HCT116 (cell line): ENCODE results near the gene IRX2. TPM values are rescaled to one million over a fixed set of nuclear protein-coding genes. Genes with fewer than 3 reads are reported as not detected.

ENCODE experiments used
- ATAC-seq: fragments of 200-7000 bp; cut with Tn5 transposase; 2 replicates; pipeline ENCODE4 v1.9.1; 2020; ENCODE audit warnings: mild to moderate bottlenecking, moderate library complexity
- BruUV-seq: library from RNA; stranded (reverse); fragments of 400-500 nt; replicated peaks from 2 replicates; lab custom pipeline; 2021; lab: Mats Ljungman, UMichigan
- CTCF ChIA-PET: fragments of 300-600 bp; sonication (Branson Sonifier 250); formaldehyde crosslinking; loops from one replicate; lab custom pipeline; 2021; ENCODE audit warnings: antibody characterized with exemption; lab: Charles Lee
- POLR2A ChIA-PET: fragments of 300-600, 350-600 bp; sonication (Branson Sonifier 250); formaldehyde crosslinking; loops from one replicate; lab custom pipeline; 2021; ENCODE audit warnings: antibody characterized with exemption; lab: Charles Lee
- RAD21 ChIA-PET, 2 experiments: fragments of 300-600 bp; sonication (Branson Sonifier 250); formaldehyde crosslinking; loops; one replicate each; lab custom pipeline; 2023; ENCODE audit warnings: low total read pairs in 2 of 2; ENCODE audit not compliant: uncharacterized antibody in 2 of 2, unreplicated experiment in 2 of 2, low non-redundant PET in 1 of 2; lab: Charles Lee
- DNase-seq: peaks from one replicate; pipeline ENCODE4 v3.0.0-alpha.2; 2010; ENCODE audit warnings: low read depth, low spot score
- H2AFZ ChIP-seq: fragments of 200-600 bp; shearing (Covaris generic), sonication (generic); 2 replicates; pipeline ENCODE4 v1.6.1; 2017; ENCODE audit warnings: low read depth, mixed run types, mixed read lengths, antibody characterized with exemption, low read length; ENCODE audit not compliant: poor library complexity, severe bottlenecking
- H3K27ac ChIP-seq: 2 replicates; pipeline ENCODE4 v1.5.1; 2012; ENCODE audit warnings: low read depth, low read length
- H3K27me3 ChIP-seq: fragments of 200-600 bp; sonication (generic); 2 replicates; pipeline ENCODE4 v1.6.1; 2016; ENCODE audit warnings: mixed run types, low read length, mixed read lengths; ENCODE audit not compliant: insufficient read depth
- H3K36me3 ChIP-seq, 2 experiments: fragments of 200-500 bp in 1 of 2; fragments of 200-600 bp in 1 of 2; sonication (Bioruptor generic) in 1 of 2; sonication (generic) in 1 of 2; 2 replicates each; pipeline versions ENCODE4 v1.5.1 to v1.6.1; 2014 to 2016; ENCODE audit warnings: low read length in 2 of 2, inconsistent platforms in 1 of 2, mixed read lengths in 1 of 2, mixed run types in 1 of 2; ENCODE audit not compliant: insufficient read depth in 2 of 2, control insufficient read depth in 1 of 2
- H3K4me1 ChIP-seq, 2 experiments: fragments of 200-600 bp in 1 of 2; sonication (generic) in 1 of 2; 2 replicates each; pipeline versions ENCODE4 v1.5.1 to v1.6.1; 2012 to 2017; ENCODE audit warnings: low read length in 2 of 2, inconsistent platforms in 1 of 2, mild to moderate bottlenecking in 1 of 2, mixed read lengths in 1 of 2, mixed run types in 1 of 2, moderate library complexity in 1 of 2; ENCODE audit not compliant: insufficient read depth in 2 of 2, control insufficient read depth in 1 of 2
- H3K4me2 ChIP-seq: fragments of 200-600 bp; sonication (generic); 2 replicates; pipeline ENCODE4 v1.6.1; 2017; ENCODE audit warnings: mixed run types, low read length, mixed read lengths
- H3K4me3 ChIP-seq, 2 experiments: fragments of 200-600 bp in 1 of 2; sonication (generic) in 1 of 2; replicated peaks in 1 of 2; 2 replicates each; pipeline ENCODE4 v1.5.1; 2011 to 2016; ENCODE audit warnings: low read length in 2 of 2, control low read depth in 1 of 2, low read depth in 1 of 2, mild to moderate bottlenecking in 1 of 2, mixed read lengths in 1 of 2, mixed run types in 1 of 2
- H3K79me2 ChIP-seq: fragments of 200-600 bp; sonication (generic); 2 replicates; pipeline ENCODE4 v1.6.1; 2017; ENCODE audit warnings: mild to moderate bottlenecking, mixed run types, low read length, moderate library complexity, mixed read lengths; ENCODE audit not compliant: insufficient read depth
- H3K9ac ChIP-seq: fragments of 200-600 bp; sonication (generic); 2 replicates; pipeline ENCODE4 v1.6.1; 2016; ENCODE audit warnings: low read length, mixed read lengths
- H3K9me2 ChIP-seq: fragments of 200-600 bp; sonication (generic), shearing (Covaris generic); 2 replicates; pipeline ENCODE4 v1.6.1; 2017; ENCODE audit warnings: mixed run types, mild to moderate bottlenecking, moderate library complexity; ENCODE audit not compliant: insufficient read depth
- H3K9me3 ChIP-seq, 2 experiments: fragments of 200-500 bp in 1 of 2; fragments of 200-600 bp in 1 of 2; sonication (Bioruptor generic) in 1 of 2; sonication (generic) in 1 of 2; 2 replicates each; pipeline ENCODE4 v1.6.1; 2014 to 2017; ENCODE audit warnings: low read length in 2 of 2, mixed read lengths in 2 of 2, inconsistent platforms in 1 of 2, low read depth in 1 of 2, mild to moderate bottlenecking in 1 of 2, mixed run types in 1 of 2, moderate library complexity in 1 of 2; ENCODE audit not compliant: control insufficient read depth in 1 of 2, insufficient read depth in 1 of 2
- H4K20me1 ChIP-seq: fragments of 200-600 bp; sonication (generic), shearing (Covaris generic); 2 replicates; pipeline ENCODE4 v1.6.1; 2017; ENCODE audit warnings: mixed run types, mild to moderate bottlenecking, moderate library complexity; ENCODE audit not compliant: insufficient read depth
- CBX3 ChIP-seq: IDR thresholded peaks from 2 replicates; pipeline ENCODE4 v1.6.1; 2012; ENCODE audit warnings: low read depth
- CEBPB ChIP-seq: IDR thresholded peaks from 2 replicates; pipeline ENCODE4 v1.6.1; 2012; ENCODE audit warnings: low read depth
- EGR1 ChIP-seq: IDR thresholded peaks from 2 replicates; pipeline ENCODE4 v1.6.1; 2012; ENCODE audit warnings: low read depth
- EZH2 ChIP-seq: fragments of 200-600 bp; sonication (generic); IDR thresholded peaks from 2 replicates; pipeline ENCODE4 v1.6.1; 2017; ENCODE audit warnings: antibody characterized with exemption, mixed run types
- EZH2phosphoT487 ChIP-seq: fragments of 200-600 bp; IDR thresholded peaks from 2 replicates; pipeline ENCODE4 v1.6.1; 2018; ENCODE audit warnings: antibody characterized with exemption, borderline replicate concordance
- FOSL1 ChIP-seq: IDR thresholded peaks from 2 replicates; pipeline ENCODE4 v1.6.1; 2012; ENCODE audit warnings: low read depth
- JUND ChIP-seq: IDR thresholded peaks from 2 replicates; pipeline ENCODE4 v1.6.1; 2012
- POLR2A ChIP-seq: IDR thresholded peaks from 2 replicates; pipeline ENCODE4 v1.7.0; 2011; ENCODE audit warnings: borderline replicate concordance; ENCODE audit not compliant: insufficient read depth, insufficient read length; ENCODE audit errors: extremely low read depth
- POLR2AphosphoS5 ChIP-seq: IDR thresholded peaks from 2 replicates; pipeline ENCODE4 v1.6.1; 2011; ENCODE audit warnings: mild to moderate bottlenecking, low read depth, low read length, moderate library complexity
- RAD21 ChIP-seq: IDR thresholded peaks from 2 replicates; pipeline ENCODE4 v1.6.1; 2012; ENCODE audit warnings: low read depth, mild to moderate bottlenecking
- SP1 ChIP-seq: IDR thresholded peaks from 2 replicates; pipeline ENCODE4 v1.6.1; 2012; ENCODE audit warnings: low read depth
- SRF ChIP-seq: IDR thresholded peaks from 2 replicates; pipeline ENCODE4 v1.6.1; 2012; ENCODE audit warnings: low read depth
- YY1 ChIP-seq: IDR thresholded peaks from 2 replicates; pipeline ENCODE4 v1.6.1; 2011; ENCODE audit warnings: low read length, low read depth, moderate library complexity, mild to moderate bottlenecking; ENCODE audit not compliant: insufficient replicate concordance; ENCODE audit errors: extremely low read depth
- ZFX ChIP-seq: fragments of 450-650 bp; IDR thresholded peaks from 2 replicates; pipeline ENCODE4 v1.6.1; 2017
- ZNF274 ChIP-seq: fragments of 200-500 bp; sonication (Bioruptor generic); IDR thresholded peaks from 2 replicates; pipeline ENCODE4 v1.6.1; 2014; ENCODE audit warnings: mild to moderate bottlenecking, low read depth, low read length, inconsistent platforms
- intact Hi-C: fragments of 100-400 bp; cut with micrococcal nuclease; formaldehyde crosslinking; loops from 2 replicates; pipeline ENCODE4 v1.10.0; 2022
- total RNA-seq: library from RNA; stranded (reverse); gene quantifications from one replicate; pipeline ENCODE4 v1.2.1, GENCODE V29; 2021; ENCODE audit not compliant: unreplicated experiment
- TF ChIP-seq, protein P1 (sequence below): IDR thresholded peaks from 2 replicates; pipeline ENCODE4 v1.6.1; 2012; ENCODE audit warnings: low read depth
- TF ChIP-seq, protein P2 (sequence below), 3 experiments: fragments of 200-600 bp in 1 of 3; sonication (generic) in 1 of 3; IDR thresholded peaks in 2 of 3; conservative IDR thresholded peaks in 1 of 3; 2 replicates each; pipeline ENCODE4 v1.5.1; 2012 to 2017; ENCODE audit warnings: low read depth in 2 of 3, low read length in 2 of 3, antibody characterized with exemption in 1 of 3, borderline replicate concordance in 1 of 3, control low read depth in 1 of 3, mild to moderate bottlenecking in 1 of 3, mixed read lengths in 1 of 3, mixed run types in 1 of 3, moderate library complexity in 1 of 3; ENCODE audit not compliant: insufficient read depth in 1 of 3
- TF ChIP-seq, protein P3 (sequence below): IDR thresholded peaks from 2 replicates; pipeline ENCODE4 v1.6.1; 2012

Gene IRX2
- total RNA-seq, 1 experiment from 2014 or later = not detected

DNA sequence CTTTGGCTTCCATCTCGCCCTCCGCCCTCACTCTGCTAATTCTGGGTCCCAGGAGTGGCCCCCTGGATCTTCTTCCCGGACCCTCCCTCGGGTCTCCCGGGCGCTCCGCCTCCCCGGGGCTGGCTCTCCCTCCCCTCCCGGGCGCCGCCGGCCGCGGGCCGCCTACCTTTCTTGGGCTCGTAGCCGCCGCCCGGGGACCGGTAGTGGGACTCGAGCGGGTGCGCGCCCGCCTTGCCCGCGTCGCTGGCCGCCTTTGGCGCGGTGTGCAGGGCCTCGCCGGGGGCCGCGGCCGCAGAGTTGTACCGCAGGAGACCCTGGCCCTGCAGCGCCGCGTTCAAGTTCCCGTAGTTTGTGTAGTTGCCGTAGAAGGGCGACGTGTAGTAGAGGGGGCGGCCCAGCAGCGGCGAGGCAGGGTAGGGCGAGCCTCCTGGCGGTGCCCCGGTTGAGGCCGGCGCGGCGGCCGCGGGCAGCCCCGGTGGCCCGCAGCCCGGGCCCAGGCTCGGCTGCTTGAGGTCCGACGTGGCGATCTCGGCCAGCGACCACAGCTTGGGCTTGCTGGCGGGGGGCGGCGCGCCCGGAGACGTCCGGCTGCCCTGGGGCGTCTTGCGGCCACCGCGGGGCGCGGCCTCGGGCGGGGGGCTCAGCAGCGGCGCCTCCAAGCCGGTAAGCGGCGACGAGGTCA lies 3.2 kb downstream of the IRX2 start:
- Histone ChIP-seq H3K9me2 (no peaks in the 10 kb centered on the region), H3K27ac (no peak overlapping the region), H2AFZ (no peak overlapping the region), H3K4me3 (no peak overlapping the region), H3K79me2 (no peaks in the 10 kb centered on the region), H3K27me3 (no peaks in the 10 kb centered on the region), H3K9me3 (peaks cover 5 to 22% of the 10 kb centered on the region in 2 experiments; a peak in 2 of 4 replicates), H4K20me1 (no peaks in the 10 kb centered on the region), H3K36me3 (no peaks in the 10 kb centered on the region), H3K4me2 (no peak overlapping the region), H3K4me1 (no peaks in the 10 kb centered on the region), H3K9ac (no peak overlapping the region)
- intact Hi-C loops = no loop called here
- CTCF ChIA-PET = no interaction called here
- POLR2A ChIA-PET = no interaction called here
- DNase-seq = no peak
- RAD21 ChIA-PET = no interaction called here
- ATAC-seq = no peak
- no TSS peak for BruUV-seq
- TF ChIP-seq RAD21 (no peak), FOSL1 (no peak), EZH2 (no peak), JUND (no peak), SP1 (no peak), ZNF274 (no peak), CBX3 (no peak), YY1 (no peak), POLR2A (no peak), EZH2phosphoT487 (no peak), EGR1 (no peak), ZFX (no peak), POLR2AphosphoS5 (no peak), CEBPB (no peak), SRF (no peak)
- TF ChIP-seq, protein P1, sequence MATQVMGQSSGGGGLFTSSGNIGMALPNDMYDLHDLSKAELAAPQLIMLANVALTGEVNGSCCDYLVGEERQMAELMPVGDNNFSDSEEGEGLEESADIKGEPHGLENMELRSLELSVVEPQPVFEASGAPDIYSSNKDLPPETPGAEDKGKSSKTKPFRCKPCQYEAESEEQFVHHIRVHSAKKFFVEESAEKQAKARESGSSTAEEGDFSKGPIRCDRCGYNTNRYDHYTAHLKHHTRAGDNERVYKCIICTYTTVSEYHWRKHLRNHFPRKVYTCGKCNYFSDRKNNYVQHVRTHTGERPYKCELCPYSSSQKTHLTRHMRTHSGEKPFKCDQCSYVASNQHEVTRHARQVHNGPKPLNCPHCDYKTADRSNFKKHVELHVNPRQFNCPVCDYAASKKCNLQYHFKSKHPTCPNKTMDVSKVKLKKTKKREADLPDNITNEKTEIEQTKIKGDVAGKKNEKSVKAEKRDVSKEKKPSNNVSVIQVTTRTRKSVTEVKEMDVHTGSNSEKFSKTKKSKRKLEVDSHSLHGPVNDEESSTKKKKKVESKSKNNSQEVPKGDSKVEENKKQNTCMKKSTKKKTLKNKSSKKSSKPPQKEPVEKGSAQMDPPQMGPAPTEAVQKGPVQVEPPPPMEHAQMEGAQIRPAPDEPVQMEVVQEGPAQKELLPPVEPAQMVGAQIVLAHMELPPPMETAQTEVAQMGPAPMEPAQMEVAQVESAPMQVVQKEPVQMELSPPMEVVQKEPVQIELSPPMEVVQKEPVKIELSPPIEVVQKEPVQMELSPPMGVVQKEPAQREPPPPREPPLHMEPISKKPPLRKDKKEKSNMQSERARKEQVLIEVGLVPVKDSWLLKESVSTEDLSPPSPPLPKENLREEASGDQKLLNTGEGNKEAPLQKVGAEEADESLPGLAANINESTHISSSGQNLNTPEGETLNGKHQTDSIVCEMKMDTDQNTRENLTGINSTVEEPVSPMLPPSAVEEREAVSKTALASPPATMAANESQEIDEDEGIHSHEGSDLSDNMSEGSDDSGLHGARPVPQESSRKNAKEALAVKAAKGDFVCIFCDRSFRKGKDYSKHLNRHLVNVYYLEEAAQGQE = no peak
- TF ChIP-seq, protein P2, sequence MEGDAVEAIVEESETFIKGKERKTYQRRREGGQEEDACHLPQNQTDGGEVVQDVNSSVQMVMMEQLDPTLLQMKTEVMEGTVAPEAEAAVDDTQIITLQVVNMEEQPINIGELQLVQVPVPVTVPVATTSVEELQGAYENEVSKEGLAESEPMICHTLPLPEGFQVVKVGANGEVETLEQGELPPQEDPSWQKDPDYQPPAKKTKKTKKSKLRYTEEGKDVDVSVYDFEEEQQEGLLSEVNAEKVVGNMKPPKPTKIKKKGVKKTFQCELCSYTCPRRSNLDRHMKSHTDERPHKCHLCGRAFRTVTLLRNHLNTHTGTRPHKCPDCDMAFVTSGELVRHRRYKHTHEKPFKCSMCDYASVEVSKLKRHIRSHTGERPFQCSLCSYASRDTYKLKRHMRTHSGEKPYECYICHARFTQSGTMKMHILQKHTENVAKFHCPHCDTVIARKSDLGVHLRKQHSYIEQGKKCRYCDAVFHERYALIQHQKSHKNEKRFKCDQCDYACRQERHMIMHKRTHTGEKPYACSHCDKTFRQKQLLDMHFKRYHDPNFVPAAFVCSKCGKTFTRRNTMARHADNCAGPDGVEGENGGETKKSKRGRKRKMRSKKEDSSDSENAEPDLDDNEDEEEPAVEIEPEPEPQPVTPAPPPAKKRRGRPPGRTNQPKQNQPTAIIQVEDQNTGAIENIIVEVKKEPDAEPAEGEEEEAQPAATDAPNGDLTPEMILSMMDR (IDR thresholded peaks at IDR 0.05 in 2 of 3, conservative IDR thresholded peaks at IDR 0.05 in 1 of 3; ENCODE audit: borderline replicate concordance in 1 of 3, insufficient read depth in 1 of 3, low read depth in 2 of 3, low read length in 2 of 3) = no peak
- TF ChIP-seq, protein P3, sequence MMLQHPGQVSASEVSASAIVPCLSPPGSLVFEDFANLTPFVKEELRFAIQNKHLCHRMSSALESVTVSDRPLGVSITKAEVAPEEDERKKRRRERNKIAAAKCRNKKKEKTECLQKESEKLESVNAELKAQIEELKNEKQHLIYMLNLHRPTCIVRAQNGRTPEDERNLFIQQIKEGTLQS = no peak
